Measurements from ENCODE around the gene SLC47A2.

Gene SLC47A2

DNA sequence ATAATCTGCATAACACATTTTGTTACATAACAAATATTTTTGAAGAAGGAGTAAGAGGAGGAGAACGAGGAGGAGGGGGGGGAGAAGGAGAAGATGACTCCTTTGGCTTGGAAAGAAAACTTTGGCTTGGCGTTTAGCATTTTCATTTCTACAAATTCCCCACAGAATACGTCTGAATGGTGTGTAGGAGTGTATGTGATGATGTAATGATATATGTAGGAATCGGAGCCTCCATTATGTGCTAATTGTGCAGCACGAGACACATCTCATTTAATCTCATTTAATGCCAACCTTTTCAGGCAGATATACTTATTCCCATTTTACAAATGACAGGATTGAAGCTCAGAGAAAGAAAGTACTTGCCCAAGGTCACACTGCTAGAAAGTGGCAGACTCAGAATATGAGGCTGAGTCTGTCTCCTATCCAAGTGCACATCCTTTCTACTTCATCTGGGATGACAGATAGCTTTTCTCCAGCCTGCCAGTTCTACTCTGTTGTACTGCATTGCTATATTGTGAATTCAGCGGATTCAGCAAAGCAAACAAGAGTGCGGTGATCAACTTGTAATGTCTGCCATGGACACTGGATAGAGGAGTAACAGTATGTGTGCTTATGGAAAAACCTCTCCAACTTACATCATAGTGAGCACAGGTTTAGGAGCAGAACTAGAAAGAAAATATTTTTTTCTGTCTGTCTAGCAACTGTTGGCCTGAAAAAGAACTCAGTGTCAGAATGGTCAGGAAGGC lies 10.4 kb upstream of the SLC47A2 start:
- DNase-seq (ENCODE audit: low read depth): no peak

DNA sequence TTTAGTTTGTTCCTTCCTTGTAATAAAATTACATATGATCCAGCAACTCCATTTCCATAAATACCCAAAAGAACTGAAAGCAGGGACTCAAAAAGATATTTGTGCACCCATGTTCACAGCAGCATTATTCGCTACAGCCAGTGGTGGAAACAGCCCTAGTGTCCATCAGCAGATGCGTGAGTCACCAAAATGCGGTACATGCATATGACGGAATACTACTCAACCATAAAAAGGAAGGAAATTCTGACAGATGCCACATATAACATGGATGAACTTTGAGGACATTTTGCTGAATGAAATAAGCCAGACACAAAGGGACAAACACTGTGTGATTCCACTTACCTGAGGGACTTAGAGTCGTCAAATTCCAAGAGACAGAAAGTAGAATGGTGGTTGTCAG lies 9.1 kb upstream of the SLC47A2 start:
- DNase-seq (ENCODE audit: low read depth): no peak

DNA sequence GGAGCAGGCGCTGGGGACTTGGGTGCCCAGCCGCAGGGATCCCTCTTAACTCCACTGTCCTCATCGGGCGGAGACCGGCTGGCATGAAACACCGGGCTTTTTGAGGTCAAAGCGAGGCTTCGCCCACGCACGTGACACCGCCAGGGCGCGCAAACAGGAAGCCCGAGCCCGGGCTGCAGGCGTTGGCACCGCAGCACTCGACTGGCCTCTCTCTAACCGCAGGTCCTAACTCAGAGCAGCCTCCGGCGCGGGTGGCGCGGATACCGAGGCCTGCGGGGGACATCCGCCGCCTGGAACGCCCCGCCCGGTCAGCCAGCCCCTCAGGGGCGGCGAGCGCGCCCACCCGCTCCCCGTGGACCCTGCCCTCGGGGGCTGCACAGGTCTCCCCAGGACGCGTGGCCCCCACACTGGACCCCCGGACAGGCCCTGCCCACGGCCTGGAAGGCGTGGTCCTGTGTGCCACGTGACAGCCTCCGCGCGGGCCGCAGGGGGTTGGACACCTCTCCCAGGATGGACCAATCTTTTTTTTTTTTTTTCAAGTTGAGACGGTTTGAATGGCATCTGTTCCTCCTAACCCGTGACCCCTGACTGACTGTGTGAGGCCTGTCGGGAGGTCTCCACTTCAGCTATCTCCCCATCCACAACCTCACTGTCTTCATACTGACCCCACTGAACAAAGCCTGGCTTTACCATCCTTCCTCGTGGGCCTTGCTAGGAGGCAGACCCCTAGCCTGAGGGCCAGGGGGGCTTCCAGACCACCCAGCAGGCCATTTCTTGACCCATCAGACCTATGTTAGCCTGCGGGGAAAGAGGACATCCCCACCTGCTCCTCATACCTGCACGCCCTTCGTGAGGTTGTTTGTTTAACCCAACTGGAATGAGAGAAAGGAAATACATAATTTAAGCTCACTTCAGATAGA lies 8.4 kb upstream of the SLC47A2 start:
- no peak for DNase-seq (ENCODE audit: low read depth)

DNA sequence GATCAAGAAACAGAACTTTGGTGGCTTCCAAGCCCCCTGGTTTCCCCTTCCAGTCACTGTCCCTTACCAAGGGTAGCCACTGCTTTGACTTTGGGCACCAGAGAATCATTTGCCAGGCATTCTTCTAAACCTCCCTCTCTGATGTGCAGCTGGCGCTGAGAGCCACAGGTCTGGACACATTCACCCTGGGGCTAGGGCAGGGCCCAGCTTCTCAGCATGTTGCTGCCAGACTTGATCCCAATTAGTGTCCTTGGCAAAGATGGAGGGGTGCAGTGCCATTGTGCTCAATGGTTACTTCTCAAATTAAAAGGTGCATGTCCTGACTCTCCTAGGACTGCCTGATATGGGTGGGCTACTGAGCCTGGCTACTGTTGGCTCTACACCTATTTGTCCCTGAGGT lies 7.6 kb upstream of the SLC47A2 start:
- DNase-seq (ENCODE audit: low read depth): no peak

DNA sequence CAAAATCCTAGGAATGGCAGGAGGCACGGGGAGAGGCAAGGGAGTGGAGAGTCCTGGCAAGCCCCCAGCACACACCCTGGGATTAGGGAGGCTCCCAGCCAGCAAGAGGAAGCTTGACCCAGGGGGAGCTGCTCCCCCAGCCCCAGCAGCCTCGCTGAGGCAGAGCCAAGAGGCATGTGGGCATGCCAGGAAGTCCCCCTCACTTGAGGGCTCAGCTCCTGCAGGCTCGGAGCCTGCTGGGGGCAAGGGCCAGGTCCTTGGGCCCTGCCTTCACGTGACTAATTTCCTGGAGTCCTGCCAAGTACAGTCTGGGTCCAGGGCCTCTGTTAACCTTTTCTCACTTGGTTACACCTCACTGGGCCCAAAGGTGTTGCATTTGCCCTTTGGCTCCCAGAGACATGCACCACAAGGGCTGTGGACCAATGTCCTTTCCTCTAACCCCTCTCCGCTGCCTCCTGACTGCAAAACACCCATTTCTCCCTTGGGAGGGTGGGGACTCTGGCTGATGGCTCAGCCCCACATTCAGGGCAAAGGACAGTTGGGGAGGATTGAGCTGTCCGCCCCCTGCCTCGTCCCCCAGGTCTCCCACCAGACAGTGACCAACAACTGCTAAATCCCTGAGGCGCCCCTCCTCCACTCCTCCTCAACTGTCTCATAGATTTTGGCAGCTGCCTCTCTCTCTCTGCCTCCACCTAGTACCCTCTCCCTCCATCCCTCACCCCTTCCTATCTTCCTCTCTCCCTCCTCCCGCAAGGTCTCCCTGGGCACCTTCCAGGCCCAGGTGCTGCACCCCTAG lies 4.4 kb upstream of the SLC47A2 start:
- DNase-seq (ENCODE audit: low read depth): no peak

DNA sequence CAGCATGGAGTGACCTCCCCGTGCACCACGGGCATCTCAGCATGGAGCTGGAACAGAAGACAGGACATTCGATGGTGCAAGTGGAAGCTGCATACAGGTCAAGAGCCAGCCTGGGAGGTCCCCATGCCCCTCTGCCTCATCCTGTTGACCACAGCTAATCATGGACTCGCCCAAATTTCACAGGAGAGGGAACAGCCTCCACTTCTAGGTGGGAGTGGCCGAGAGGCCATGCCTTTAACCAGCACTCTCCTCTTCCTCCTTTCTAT lies 3.8 kb upstream of the SLC47A2 start:
- DNase-seq (ENCODE audit: low read depth): no peak

DNA sequence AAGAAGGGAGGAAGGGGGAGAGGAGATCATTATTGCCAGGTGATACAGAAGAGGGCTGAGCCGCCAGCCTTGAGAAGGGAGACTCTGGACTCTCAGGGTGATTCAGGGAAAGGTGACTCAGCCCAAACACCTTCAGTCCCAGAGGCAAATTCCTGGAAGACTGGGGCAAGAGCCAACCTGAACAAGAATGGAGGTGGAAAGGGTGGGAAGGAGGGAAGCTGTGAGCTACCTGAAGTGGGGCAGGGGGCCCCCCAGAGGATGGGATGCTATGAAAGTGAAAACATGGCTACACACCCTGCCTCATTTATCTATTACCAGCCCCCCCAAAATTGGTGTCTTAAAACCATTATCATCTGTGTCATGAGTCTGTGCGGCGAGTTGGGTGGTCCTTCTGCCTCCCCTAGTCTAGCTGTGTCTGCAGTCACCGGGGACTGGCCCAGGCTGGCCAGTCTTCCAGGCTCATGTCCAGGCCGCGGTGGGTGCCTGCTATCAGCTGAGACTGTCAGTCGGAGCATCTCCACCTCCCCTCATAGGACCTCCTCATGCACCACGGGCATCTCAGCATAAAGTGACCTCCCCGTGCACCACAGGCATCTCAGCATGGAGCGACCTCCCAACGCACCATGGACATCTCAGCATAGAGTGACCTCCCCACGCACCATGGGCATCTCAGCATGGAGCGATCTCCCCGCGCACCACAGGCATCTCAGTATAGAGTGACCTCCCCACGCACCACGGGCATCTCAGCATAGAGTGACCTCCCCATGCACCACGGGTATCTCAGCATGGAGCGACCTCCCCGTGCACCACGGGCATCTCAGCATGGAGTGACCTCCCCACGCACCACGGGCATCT lies 3.2 kb upstream of the SLC47A2 start:
- no peak for DNase-seq (ENCODE audit: low read depth)

DNA sequence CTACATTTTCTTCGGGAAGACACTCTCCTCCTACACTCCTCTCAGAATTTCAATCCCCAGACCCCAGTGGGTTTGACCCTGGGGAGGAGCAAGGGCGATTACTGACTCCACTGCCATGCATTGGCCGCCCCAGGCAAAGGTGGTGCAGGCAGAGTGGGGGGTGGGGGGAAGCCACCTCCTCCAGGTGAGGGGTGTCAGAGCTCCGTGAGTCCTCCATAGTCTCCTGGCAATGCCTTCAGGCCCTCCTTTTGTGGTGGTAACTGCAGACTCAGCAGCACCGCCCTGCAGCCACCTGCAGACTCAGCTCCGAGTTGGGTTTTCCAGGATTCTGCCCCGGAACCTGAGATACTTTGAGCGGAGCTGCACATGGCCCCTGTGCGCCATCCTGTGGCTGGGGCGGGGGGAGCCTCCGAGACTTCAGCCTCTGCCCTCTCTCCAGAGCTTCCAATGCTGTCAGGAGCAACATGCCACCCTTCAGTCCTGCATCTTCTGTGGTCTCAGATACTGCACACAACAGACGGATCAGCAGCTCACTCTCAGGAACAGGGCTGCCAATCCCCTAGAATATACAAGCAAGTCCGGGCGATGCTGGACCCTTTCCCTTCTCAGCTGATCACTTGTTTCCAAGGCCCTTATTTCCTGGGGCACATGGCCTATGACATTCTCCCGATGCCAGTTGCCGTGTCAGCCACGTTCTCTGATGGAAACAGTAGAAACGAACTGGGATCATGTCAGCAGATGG lies 2.4 kb upstream of the SLC47A2 start:
- DNase-seq (ENCODE audit: low read depth): no peak

DNA sequence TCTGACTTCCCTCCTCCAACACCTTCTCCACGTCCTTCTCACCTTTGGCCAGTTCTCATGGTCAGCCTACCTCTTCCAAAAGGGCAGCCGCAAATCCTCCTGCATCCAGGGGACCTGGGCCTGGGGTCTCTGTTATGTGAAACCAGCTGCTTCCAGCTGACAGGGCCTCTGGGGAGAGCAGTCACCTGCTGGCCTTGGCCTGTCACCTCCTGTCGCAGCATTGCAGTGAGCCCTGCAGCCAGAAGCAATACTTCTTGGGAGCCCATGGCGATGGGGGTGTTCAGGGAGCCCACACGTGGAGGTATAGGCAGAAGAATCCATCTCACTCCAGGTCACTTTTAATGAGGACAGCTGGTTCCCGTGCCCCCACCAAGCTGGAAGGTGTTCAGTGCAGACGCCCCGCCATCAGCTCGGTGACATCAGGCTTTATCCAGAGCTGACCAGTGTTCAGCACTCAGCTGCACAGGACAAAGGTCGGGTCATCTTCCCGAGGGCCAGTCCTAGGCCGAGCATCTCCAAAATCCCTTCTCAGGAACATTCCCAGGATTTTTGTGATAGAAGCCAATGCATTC lies 1.7 kb upstream of the SLC47A2 start:
- DNase-seq (ENCODE audit: low read depth): no peak

DNA sequence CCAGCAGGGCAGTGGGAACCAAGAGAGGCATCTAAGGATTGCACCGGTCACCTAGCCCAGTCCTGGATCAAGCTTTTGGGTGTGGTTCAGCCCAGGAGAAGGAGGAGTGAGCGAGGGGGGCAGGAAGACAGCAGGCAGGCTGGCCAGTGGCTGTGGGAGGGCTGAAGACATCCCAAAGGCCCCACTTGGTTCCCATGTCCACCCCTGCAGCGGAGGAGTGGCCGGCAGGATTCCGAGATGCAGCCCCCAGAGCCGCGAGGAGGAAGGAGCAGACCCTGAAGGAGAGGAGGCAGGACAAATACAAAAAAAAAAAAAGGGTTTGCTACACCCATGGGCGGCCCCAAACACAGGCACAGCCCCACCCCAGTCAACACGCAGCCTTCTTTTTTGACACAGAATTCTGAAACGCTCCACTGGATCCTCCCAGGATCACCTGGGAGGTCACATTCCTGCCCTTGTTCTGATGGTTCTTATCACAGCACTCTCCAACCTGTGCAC lies 1.1 kb upstream of the SLC47A2 start:
- no peak for DNase-seq (ENCODE audit: low read depth)

DNA sequence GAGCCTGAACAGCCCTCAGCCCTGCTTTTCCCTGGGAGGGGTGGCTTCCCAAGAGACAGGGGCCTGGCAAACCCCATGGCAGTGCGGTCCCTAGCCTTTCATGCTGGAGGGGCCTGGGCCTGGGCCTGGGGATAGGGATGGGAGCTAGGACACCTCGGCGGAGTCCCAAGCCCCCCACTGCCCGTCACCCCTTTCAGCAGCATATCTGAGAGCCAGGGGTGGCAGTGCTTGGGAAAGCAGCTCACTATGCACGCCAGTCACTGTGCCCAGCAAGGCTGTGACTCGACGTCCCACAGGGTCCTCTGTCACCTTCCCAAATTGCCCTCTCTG lies 612 bp upstream of the SLC47A2 start:
- DNase-seq (ENCODE audit: low read depth): no peak

DNA sequence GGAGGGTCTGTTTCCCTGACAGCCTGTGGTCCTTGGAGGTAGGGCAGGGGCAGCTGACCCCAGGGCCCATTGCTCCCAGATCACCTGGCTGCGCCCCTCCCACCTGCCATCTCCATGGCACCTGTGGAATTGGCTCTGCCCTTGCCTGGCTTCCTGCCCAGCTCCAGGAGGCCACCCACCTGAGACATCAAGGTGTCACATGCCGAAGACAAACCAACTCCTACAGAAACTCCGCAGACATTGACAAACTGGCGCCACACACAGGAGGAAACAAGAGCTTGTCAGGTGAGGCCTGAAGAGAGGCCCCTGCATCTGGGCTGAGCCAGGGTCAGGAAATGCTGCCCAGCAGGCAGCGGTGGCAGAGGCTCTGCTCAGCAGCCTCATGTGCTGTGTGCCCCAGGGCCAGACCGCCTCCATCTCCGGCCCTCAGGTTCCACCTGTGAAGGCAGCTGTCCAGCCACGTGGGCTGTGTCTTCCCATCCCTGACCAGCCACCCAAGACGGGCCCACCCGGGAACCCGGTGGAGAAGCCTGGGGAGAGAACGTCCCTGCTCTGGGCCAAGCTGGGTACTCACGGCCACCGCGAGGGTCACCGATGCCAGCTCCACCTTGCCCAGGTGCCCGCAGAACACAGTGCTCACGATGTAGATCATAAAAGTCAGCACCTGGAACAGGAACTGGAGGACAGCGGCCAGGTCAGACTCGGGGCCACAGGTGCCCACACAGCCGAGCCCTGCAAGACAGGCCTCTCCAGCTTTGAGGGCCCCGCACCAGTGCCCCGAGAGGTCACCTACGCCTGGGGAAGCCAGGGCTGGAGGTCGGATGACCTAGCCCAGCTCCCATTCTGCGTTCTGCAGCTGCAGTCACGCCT lies 1.6 kb downstream of the SLC47A2 start:
- no peak for DNase-seq (ENCODE audit: low read depth)

DNA sequence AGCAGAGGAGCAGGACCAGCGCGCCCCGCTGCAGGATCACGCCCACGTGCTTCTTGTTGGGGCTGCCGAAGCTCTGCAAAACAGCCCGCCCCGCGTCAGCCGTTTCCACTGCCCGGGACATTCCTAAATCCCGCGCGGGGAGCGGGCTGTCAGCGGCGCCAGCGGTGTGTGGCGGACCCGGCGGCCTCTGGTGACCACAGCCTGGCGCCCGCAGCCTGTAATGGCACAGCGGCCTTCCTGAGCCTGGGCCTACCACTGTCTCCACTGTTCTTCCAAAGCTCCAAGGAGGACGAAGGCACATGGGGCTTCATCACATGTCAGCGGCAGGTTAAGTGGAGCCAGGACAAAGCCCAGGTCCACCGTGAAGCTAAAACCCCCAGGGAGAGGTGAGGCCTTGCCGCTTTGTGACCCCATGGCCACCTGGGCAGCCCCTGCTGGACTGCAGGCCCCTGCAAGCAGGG lies 2.5 kb downstream of the SLC47A2 start:
- DNase-seq (ENCODE audit: low read depth): no peak

DNA sequence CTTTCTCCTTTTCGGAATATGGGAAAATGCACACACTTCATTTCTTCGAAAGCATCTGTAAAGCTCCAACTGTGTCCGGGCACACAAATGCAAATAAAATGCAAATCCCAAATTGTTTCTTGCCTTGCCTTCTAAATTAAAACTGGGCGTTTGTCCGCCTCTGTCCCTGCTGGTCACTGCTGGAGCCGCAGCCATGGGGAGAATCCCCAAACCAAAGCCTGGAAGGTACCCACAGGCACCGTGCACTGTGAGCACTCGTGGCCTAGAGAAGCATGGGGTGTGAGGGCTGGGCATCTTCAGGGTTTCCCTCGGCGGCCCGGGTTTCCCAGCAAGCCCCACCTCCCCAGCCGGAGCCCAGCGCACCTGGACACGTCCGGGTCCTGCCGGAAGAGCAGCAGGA lies 2.9 kb downstream of the SLC47A2 start:
- no peak for DNase-seq (ENCODE audit: low read depth)

DNA sequence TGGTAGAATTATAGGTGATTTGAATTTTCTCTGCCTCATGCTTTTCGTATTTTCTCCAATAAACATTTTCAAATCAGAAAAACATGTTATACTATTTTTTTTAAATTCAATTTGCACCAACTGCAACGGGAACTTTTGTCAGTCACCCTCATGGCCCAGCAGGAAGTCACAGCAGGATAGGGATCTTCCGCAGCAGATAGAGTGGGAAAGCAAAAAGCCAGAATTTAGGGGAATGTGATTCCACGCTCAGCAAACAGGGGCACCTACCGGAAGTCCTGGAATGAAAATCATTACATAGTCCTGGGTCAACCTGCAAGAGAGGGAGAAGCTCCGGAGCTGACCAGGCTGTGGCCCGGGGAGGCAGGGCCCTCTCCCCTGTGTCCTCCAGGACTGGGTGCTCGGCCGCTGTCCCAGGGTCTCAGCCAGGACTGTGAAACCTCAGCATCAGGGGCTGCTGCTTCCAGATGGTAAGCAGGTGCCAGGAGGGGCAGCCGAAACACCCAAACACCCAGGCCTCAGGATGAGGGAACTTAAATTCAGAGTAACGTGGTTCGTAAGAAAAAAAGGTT lies 3.9 kb downstream of the SLC47A2 start:
- no peak for DNase-seq (ENCODE audit: low read depth)

DNA sequence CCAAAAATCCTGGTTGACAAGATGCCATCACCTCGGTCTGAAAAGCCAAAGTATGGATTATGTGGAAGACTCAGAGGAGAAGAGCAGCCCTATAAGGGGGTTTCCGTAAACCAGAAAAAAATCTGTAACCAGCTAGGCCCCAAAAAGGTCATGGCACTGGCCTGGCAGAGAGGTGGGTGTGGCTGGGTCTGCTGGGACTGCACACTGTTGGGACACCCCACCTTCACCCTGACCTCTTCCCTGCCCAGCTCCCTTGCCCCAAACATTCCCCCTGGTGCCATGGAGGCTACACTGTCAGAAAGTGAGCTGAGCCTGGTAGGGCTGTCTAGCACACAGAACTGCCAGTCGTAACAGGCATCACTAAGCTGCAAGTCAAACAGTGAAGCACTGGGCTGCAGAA lies 6.5 kb downstream of the SLC47A2 start:
- no peak for DNase-seq (ENCODE audit: low read depth)

DNA sequence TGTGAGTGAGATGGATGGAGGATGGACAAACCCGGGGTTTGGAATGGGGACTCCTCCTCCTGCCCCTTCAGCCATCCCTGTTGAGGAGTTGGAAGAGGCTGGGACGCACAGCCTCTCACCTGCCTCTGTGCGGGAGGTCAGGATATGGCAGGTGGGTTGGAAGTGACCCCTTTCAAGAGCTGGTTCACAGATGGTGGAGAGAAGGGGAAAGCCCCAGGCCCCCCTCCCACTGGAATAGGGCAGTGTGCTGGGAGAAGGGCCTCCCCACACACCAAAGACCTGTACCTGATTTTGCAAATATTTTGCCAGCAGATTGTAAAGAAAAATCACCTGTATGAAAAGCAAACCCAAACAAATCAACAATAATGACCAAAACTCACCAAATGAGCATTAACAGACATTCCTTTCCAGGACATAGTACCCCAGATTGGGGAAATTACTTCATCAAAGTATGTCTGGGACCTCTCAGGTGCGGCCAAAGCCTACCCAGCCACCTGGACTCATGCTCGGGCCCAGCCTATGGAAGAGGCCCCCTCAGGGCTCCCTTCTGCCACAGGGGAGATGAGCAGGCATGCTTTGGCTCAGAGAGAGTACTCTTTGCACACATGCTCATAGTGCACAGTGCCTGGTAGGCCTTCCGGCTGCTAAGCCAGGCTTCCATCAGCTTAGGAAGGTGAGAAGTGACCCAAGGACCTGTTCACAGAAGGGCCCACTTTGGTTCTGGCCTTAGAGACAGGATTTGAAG lies 7.8 kb downstream of the SLC47A2 start:
- DNase-seq (ENCODE audit: low read depth): no peak

DNA sequence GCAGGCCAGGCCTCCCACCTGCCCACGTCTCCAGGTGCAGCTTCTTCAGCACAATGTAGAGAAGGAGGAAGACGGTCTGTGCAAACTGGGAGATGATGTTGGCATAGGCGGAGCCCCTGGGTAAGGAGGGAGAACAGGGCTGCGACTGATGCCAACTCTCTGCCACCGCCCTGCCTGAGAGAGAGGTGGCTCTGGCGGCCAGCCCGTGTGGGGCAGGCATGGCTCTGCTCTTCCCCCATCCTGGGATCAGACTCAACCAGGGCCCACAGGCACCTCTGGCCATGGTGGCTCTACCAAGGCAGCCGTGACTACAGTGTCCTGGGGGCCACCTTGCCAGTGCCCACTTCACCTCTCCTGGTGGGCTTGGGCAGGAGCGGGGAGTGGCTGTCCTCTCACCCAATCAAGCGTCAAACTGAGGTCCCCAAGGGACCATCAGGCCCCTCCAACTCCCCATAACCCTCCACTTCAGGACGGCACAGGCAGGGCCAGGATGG lies 8.6 kb downstream of the SLC47A2 start:
- DNase-seq (ENCODE audit: low read depth): no peak

Data from EH (cell line).